HG03066 (cell line): ENCODE data around the gene CD3G.

Source experiments
- ATAC-seq: cut with Tn5 transposase; IDR thresholded peaks from one replicate; pipeline ENCODE4 v1.9.1; 2021; ENCODE audit warnings: low read depth; ENCODE audit not compliant: unreplicated experiment

CD3G gene

DNA sequence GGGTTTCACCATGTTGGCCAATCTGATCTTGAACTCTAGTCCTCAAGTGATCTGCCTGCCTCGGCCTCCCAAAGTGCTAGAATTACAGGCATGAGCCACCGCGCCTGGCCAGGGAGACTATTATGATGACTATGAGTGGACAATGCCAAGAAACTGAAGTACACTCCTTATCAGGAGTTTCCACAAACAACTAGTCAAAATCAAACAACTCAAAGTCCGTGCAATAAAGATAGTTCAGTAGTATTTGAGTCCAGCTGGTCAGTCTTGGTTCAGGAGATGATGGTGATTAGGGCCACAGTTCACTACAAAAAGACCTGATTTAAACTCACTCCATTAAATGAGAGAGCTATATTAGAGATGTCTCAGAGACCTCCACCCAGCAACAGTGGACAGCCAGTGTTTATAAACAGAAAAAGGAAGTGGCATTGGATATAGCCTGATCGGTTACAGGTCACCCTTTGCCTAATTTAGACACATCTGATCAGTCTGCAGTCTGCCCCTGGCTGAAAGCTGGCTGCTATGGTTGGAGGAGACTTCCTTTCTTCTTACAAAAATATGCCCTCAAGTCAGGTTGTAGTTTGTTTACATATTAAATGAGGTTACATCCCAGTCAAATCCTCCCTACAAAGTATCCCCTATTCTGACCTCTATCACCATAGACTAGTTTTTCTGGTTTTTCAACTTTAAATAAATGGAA lies 22.6 kb upstream of the CD3G start:
- ATAC-seq, result no peak

DNA sequence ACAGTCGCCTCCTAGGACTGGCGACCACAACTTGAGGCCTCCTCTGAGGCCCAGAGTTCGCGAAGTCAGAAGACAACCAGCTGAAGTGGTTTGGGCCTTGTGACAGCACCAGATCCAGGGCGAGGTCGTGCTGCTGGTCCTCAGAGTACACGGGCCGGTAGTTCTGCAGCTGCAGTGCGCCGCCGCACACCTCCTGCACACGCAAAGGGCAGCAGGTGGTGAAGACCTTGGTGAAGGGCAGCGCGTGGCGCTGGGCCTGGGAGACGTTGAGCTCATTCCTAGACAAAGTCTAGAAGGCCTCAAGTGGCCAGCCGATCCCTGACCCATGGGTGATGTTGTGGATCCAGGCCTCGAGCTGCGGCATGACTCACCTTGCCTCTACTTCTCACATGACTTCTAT lies 21.4 kb upstream of the CD3G start:
- no peak for ATAC-seq

DNA sequence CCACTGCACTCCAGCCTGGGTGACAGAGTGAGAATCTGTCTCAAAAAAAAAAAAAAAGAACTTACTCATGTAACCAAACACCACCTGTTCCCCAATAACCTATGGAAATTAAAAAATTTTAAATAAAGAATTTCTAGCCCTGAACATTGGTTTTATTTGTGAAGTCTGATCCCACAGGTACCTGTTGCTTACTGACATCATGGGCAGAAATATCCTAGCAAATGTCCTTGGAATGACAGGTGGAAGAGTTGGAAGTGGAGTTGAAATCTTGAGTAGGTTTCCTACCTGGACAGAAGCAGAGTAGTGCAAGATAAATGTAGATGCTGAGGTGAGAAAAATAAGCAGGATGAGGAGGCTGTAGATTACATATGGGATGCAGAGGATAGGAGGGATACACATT lies 18.9 kb upstream of the CD3G start:
- no peak for ATAC-seq

GRCh38 chr11:118328745-118329144 lies 15.4 kb upstream of the CD3G start:
- no peak for ATAC-seq

GRCh38 chr11:118334745-118335144 lies 9.4 kb upstream of the CD3G start:
- no peak for ATAC-seq

GRCh38 chr11:118338637-118339061 lies 5.5 kb upstream of the CD3G start:
- no peak for ATAC-seq

DNA sequence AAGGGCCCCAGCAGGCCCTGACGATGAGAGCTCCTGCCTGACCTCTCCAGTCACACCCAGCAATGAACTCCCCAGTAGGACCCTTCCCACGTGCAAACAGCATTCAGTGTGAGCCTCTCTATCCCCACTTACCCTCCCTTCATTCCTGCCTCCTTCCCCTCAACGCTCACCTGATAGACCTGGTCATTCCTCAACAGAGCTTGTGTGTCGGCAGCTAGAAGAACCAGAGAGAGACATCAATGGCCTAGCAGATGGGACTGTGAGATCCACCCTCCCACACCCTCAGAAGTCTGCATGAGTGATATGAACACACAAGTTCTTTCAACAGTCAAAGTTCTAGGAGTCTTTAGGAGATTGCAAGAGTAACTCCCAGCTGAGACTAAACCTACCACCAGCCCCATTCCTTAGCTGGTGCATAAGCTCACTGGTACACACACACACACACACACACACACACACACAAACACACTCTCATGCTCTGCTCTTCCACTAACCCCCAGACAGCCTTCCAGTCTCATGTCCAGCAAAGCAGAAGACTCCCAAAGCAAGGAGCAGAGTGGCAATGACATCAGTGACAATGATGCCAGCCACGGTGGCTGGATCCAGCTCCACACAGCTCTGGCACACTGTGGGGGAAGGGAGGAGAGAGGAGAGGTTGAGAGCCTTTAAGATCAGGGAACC lies 4.7 kb upstream of the CD3G start:
- no peak for ATAC-seq

- no peak for ATAC-seq
Observed at GRCh38 chr11:118340449-118340848, 3.7 kb upstream of the CD3G start.

DNA sequence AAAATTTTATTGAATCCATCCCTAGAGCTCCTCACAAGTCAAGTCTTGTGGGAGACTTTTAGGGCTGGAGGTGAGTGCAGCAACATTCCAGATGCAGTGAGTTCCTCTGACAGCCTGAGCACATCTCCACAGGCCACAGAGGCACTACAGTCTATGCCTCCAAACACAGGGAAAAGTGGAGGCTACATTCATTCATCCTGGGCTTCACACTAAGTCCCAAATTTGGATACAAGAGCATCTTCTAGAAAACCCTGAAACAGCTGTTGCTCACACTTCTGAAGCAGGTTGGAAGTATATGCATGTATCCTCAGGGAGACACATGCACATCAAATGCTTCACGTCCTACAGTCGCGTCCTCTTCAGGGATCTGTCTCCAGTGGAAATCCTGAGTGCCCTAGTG lies 2.9 kb upstream of the CD3G start:
- no peak for ATAC-seq

GRCh38 chr11:118341815-118342489 lies 2.2 kb upstream of the CD3G start:
- no peak for ATAC-seq

DNA sequence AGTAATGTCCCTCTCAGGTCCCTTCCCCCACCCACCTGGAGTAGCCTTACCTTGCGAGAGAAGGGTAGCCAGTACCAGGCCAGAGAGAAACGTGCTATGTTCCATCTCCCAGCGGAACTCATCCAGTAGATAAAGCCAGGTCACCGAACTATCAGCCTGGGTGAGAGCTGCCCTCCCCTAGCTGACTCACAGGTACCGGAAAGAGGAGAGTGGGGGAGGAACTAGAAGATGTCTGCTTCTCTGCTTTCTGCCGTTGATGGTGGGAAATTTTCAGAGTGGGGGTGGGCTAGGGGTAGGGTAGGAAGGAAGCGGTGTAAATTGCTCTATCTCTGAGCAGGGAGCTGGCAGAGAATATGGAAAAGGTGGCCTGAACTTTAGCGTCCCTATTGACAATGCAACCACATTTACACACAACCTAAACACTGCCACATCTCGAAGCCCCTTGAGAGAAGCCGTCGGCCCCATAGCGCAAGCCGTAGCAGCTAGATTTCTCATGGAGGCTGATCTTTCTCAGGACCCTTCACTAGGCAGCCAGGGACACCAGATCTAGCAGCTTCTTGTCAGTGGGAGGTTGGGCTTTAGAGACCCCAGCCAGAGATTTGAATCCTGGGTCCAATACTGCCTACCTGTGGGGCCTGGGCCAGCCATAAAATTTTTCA lies 1.5 kb upstream of the CD3G start, which contains the start of gene CD3D:
Gene CD3D, minus strand, starts transcription at position 203 of the 659 bp plus-strand sequence. Its CDS starts 98 bp downstream, at position 105.
- no peak for ATAC-seq

DNA sequence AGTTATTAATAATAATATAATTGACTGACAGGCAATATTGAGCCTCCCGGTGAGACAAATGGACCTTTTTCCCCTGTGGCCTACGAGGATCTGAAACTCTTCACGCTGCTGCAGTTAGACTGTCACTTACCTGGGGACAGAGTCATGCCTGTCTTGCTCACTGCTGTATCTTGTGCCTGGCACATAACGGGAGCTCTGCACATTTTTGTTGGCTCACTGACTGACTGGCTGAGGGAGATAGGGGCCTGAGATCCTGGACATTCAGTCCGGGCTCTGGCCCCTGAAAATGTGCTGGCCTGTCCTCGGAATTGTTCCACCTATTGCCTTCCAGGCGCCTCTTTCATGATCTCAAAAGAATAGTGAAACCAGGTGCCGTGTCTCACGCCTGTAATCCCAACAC lies 896 bp upstream of the CD3G start:
- ATAC-seq, result no peak

- ATAC-seq, result no peak
Observed at GRCh38 chr11:118349475-118349874, 5.3 kb downstream of the CD3G start.

DNA sequence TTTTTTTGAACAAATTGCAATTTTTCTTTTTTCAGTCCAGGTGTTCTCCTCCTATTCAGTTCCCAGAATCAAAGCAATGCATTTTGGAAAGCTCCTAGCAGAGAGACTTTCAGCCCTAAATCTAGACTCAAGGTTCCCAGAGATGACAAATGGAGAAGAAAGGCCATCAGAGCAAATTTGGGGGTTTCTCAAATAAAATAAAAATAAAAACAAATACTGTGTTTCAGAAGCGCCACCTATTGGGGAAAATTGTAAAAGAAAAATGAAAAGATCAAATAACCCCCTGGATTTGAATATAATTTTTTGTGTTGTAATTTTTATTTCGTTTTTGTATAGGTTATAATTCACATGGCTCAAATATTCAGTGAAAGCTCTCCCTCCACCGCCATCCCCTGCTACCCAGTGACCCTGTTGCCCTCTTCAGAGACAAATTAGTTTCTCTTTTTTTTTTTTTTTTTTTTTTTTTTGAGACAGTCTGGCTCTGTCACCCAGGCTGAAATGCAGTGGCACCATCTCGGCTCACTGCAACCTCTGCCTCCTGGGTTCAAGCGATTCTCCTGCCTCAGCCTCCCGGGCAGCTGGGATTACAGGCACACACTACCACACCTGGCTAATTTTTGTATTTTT lies 9.1 kb downstream of the CD3G start:
- no peak for ATAC-seq

DNA sequence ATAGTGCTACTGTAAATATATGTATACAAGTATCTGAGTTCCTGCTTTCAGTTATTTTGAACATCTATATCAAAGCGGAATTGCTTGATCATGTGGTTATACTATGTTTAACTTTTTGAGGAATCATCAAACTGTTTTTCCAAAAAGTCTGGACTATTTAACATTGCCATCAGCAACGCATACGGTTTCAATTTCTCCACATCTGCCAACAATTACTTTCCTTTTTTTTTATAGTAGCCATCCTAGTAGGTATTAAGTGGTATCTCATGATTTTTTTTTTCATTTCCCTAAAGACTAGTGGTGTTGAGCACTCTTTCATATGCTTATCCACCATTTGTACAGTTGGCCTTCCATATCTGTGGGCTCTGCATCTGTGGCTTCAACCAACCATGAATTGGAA lies 13.9 kb downstream of the CD3G start:
- ATAC-seq, result no peak

- ATAC-seq, result peak; percentile 86
Observed at GRCh38 chr11:118359295-118359958, 15.3 kb downstream of the CD3G start, which contains the start of gene UBE4A. Gene UBE4A (plus strand): TSS chr11:118359600. CDS start chr11:118365081, 5,481 bp downstream.

DNA sequence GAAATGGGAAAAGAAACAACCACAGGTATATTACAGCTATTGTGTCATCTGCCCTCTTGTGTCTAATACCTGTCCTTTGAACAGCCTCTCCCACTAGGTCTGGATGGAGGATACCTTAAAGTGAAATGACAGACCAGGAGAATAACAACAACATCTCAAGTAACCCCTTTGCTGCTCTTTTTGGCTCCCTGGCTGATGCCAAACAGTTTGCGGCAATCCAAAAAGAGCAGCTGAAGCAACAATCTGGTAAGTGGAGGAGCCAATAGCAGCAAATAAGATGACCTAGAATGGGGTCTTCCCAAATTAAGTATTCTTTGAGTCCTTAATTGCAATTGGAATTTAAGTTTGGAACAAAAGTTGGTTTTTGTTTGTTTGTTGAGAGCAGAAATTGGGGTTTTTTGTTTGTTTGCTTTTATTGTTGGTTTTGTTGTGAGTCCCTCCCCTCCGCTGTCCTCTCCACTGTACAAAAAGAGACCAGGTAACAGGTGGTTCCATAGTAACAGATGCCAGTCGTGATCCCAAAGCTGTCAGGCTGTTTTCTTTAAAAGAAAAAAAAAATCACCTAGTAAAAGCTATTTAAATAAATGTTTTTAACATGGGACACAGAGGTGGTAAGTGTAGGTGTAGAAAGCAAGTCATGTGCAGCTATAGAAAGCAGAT lies 20.9 kb downstream of the CD3G start:
- no peak for ATAC-seq

DNA sequence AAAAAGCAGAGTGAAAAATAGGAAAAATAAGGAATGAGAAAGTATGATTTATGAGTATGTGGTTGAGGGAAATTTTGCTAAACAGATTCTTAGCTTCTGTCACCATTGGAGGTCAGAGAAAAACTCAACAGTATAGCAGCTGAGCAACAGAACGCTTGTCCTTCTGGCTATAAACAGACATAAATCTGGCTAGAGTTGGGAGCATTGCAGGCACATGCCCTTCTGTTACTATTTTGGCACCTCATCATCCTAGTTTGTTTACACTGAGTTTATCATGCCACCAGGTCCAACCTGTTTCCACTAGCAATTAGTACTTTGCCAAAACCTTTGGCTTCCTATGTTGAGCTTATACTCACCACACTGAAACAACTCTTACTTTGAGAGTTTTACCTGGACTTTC lies 22.1 kb downstream of the CD3G start:
- ATAC-seq, result no peak

DNA sequence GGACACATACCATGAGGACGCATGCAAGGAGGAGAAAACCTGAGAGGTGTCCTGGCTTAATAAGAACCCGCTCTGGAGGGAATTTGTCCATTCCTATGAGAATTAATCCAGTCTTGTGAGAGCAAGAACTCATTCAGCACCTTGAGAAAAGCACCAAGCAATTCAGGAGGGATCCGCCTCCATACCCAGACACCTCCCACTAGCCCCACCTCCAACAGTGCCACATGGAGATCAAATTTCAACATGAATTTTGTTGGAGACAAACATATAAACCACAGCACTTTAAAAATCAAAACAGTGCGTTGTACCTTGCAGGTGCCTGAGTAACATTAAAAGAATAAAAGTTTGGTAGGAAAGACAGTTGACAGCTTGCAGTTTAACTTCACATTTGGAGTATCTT lies 26.6 kb downstream of the CD3G start:
- no peak for ATAC-seq

GRCh38 chr11:118373263-118373662 lies 29.1 kb downstream of the CD3G start:
- ATAC-seq, result no peak
